ENCODE data around the gene MAGEF1.

MAGEF1 gene

DNA sequence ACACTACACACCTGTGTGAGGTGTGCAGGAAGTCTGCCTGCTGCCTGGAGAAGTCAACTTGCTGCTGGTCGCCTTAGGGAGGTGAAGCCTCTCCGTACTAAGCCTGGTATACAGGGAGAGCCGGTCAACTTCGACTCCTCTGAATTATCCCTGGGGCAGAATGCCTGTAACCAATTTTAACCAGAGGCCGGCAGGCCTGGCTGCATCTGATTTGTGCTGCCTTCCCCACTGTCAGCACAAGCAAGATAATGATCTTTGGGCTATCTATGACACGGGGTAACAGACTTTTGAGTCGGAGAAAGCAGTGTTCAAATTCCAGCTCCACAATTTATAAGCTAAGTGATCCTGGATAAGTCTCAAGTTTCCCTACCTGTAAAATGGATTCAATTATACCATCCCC is 42.3 kb downstream of the MAGEF1 start:
- TF ChIP-seq, protein P1, sequence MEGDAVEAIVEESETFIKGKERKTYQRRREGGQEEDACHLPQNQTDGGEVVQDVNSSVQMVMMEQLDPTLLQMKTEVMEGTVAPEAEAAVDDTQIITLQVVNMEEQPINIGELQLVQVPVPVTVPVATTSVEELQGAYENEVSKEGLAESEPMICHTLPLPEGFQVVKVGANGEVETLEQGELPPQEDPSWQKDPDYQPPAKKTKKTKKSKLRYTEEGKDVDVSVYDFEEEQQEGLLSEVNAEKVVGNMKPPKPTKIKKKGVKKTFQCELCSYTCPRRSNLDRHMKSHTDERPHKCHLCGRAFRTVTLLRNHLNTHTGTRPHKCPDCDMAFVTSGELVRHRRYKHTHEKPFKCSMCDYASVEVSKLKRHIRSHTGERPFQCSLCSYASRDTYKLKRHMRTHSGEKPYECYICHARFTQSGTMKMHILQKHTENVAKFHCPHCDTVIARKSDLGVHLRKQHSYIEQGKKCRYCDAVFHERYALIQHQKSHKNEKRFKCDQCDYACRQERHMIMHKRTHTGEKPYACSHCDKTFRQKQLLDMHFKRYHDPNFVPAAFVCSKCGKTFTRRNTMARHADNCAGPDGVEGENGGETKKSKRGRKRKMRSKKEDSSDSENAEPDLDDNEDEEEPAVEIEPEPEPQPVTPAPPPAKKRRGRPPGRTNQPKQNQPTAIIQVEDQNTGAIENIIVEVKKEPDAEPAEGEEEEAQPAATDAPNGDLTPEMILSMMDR (IDR thresholded peaks at IDR 0.05; ENCODE audit: control insufficient read depth, extremely low read depth, insufficient read depth), result no peak
- H3K4me3 ChIP-seq (ENCODE audit: low read depth, low read length), result no peak overlapping the region
- DNase-seq (ENCODE audit: low read depth), result no peak

DNA sequence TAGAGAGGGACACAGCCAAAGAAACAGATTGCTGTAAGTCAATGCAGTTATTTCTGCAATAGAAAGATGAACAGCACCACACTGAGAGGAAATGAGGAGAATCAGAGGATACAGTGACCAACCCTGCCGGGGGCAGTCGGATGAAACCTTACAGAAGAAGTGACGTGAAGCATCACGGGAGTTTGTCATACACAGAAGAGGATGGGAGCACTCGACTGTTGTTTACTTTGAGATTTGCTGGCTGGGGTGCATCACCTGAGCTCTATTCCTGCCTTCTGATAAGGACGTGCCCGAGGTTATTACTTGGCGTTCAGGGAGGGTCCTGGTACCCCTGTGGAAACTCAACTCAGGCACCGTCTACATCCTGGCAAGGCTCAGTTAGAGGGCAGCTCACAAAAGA is 45.4 kb downstream of the MAGEF1 start:
- TF ChIP-seq, protein P1 (IDR thresholded peaks at IDR 0.05; ENCODE audit: control insufficient read depth, extremely low read depth, insufficient read depth), result no peak
- no peak overlapping the region for H3K4me3 ChIP-seq (ENCODE audit: low read depth, low read length)
- DNase-seq (ENCODE audit: low read depth), result no peak

DNA sequence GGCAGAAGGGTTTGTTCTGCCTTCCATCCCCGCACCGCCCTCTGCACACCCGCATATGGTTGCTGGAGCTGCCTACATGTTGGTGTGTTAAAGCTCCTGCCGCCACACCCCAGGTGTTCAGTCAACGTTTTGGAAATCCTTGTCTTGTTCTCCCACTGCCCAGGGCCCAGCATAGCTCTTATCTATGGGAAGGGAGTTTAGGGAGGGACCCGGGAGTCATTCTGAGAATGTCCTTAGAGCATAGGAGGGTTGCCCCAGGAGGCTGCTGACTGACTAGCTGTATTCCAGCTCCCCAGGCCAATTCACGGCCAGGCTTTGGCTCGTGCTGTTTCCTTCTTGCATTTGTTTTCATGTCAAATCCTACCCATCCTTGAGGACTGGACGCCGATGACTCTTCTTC is 46.8 kb downstream of the MAGEF1 start:
- no peak for DNase-seq (ENCODE audit: low read depth)
- TF ChIP-seq, protein P1 (IDR thresholded peaks at IDR 0.05; ENCODE audit: control insufficient read depth, extremely low read depth, insufficient read depth), result no peak
- no peak overlapping the region for H3K4me3 ChIP-seq (ENCODE audit: low read depth, low read length)

DNA sequence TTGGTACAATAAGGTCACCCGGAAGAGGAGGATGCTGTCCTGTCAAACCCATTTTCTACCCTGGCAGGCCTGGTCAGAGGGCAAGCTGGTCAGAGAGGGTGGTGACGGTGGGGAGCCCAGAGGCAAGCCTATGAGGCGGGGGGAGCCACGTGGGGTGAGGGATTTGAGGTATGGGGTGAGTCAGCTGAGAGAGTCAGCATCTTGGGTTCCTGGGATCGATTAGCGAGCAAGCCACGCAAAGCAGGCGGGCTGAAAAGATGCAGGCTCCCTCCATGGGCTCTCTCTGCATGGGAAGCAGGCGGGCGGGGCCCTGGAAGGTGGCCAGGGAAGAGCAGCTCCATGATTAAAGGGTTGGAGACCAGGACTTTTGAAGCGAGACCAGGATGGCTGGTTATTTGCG is 48.1 kb downstream of the MAGEF1 start:
- TF ChIP-seq, protein P1 (IDR thresholded peaks at IDR 0.05; ENCODE audit: control insufficient read depth, extremely low read depth, insufficient read depth), result no peak
- no peak overlapping the region for H3K4me3 ChIP-seq (ENCODE audit: low read depth, low read length)
- DNase-seq (ENCODE audit: low read depth), result no peak

DNA sequence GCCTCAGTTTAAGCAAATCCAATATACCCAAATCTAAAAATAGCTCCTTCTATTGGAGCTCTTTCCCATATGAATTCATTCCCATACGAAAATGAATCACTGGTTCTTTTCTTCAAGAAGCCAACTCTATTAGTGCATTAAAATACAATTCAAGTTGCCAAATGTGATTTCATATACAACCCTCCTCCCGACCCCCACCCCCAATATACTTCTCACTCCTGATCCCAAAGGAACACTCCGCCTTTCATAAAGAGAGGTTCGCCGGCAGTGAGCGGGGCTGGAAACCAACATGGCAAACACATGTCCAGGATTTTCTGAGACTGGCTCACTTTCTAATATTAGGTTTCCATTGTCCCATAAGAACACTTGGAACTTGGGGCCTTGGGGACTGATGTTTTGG is 48.5 kb downstream of the MAGEF1 start:
- TF ChIP-seq, protein P1 (IDR thresholded peaks at IDR 0.05; ENCODE audit: control insufficient read depth, extremely low read depth, insufficient read depth), result no peak
- DNase-seq (ENCODE audit: low read depth), result no peak
- no peak overlapping the region for H3K4me3 ChIP-seq (ENCODE audit: low read depth, low read length)

DNA sequence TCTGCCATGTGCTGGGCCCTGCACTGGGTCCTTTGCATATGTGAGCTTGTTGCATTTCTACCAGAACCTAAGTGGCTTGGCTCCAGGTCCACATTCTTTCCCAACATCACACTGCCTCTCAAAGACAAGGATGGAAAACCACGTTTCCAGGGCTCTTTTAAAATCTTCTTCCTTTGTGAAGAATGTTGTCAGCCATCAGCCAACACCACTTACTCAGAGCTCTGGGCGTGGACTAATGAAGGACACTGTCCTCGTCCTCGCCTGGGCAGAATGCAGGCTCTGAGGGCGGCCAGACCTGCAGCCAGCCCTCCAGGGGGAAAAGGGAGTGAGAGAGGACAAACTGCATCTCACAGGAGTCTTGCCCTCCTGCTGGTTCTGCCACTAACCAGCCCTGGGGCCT is 49.7 kb downstream of the MAGEF1 start:
- no peak overlapping the region for H3K4me3 ChIP-seq (ENCODE audit: low read depth, low read length)
- TF ChIP-seq, protein P1 (IDR thresholded peaks at IDR 0.05; ENCODE audit: control insufficient read depth, extremely low read depth, insufficient read depth), result no peak
- DNase-seq (ENCODE audit: low read depth), result no peak

DNA sequence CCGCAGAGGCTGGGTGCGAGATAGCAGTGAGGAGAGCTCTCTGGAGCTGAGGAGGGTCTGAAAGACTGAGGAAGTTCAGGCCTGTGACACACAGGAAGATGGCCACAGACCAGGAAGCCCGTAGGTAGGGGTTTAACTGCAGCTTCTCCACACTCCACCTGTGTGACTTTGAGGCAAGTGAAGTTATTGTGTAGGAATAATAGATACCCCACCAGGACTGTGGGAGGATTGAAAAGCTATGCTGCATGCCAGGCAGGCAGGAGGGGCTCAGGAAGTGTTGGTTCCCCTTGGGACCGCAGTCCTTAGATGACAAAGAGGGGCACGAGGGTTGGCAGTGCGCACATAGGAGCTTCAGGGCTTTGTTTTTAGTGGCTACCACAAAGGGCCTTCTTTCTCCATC is 50.9 kb downstream of the MAGEF1 start:
- no peak for DNase-seq (ENCODE audit: low read depth)
- H3K4me3 ChIP-seq (ENCODE audit: low read depth, low read length), result no peak overlapping the region
- TF ChIP-seq, protein P1 (IDR thresholded peaks at IDR 0.05; ENCODE audit: control insufficient read depth, extremely low read depth, insufficient read depth), result no peak
